ENCODE results near the gene CCSER2. TPM values are rescaled to one million over a fixed set of nuclear protein-coding genes. Genes with fewer than 3 reads are reported as not detected.
A peak's percentile ranks its signal among the peaks of the same experiment; 100 is the strongest.

CCSER2 gene
- polyA plus RNA-seq, 1 donor (not counting 4 experiments of a cell fraction or from before 2014, with no cell fraction given): 26.7 TPM

- Histone ChIP-seq H3K79me2 (ENCODE audit: control insufficient read depth, insufficient read depth, low read length) (peaks cover 64% of the 10 kb centered on the region), H3K9ac (ENCODE audit: control insufficient read depth, extremely low read depth, insufficient read depth, low read length) (no peak overlapping the region), H3K27me3 (ENCODE audit: control insufficient read depth, extremely low read depth, insufficient read depth, low read length) (no peaks in the 10 kb centered on the region), H3K4me1 (ENCODE audit: control insufficient read depth, extremely low read depth, insufficient read depth, low read length) (peaks cover 11% of the 10 kb centered on the region), H3K9me1 (ENCODE audit: control insufficient read depth, extremely low read depth, insufficient read depth, low read length) (no peaks in the 10 kb centered on the region), H3K4me3 (ENCODE audit: control insufficient read depth in 2 of 3, extremely low read depth in 1 of 3, insufficient read depth in 2 of 3, low read depth in 1 of 3, low read length in 3 of 3) (no peak overlapping the region), H3K36me3 (ENCODE audit: control insufficient read depth in 2 of 2, extremely low read depth in 1 of 2, insufficient read depth in 2 of 2, low read length in 2 of 2) (no peaks in the 10 kb centered on the region), H2AFZ (ENCODE audit: control insufficient read depth, low read length) (no peak overlapping the region), H3K4me2 (ENCODE audit: control insufficient read depth, extremely low read depth, insufficient read depth, low read depth, low read length) (no peak overlapping the region), H3K27ac (ENCODE audit: control insufficient read depth, insufficient read depth, low read length) (no peak overlapping the region), H4K20me1 (ENCODE audit: control insufficient read depth, extremely low read depth, insufficient read depth, low read length) (peaks cover 2% of the 10 kb centered on the region), H3K9me3 (ENCODE audit: control insufficient read depth, low read depth, low read length) (no peaks in the 10 kb centered on the region)
- DNase-seq (ENCODE audit: low read depth, low spot score): no peak
- TF ChIP-seq CTCF (optimal IDR thresholded peaks at IDR 0.05 in 1 of 3, IDR thresholded peaks at IDR 0.05 in 1 of 3, conservative IDR thresholded peaks at IDR 0.05 in 1 of 3; ENCODE audit: extremely low read depth in 1 of 3, insufficient read depth in 2 of 3, low read length in 3 of 3) (peak; percentile 79 to 95 (median 90)), EZH2 (IDR thresholded peaks at IDR 0.05; ENCODE audit: low read length) (no peak)
- peak; percentile 84 for FAIRE-seq
- dilution Hi-C loops (cut with MboI; ENCODE audit: extremely low pct_ligation_motif_present, low sequenced_read_pairs): no loop called here
These were observed 24.0 kb downstream of the CCSER2 start for GRCh38 chr10:84352251-84352842.

GRCh38 chr10:84353052-84353803 lies 24.8 kb downstream of the CCSER2 start:
- peaks cover 2% of the 10 kb centered on the region for H4K20me1 ChIP-seq (ENCODE audit: control insufficient read depth, extremely low read depth, insufficient read depth, low read length)
- no peaks in the 10 kb centered on the region for H3K9me3 ChIP-seq (ENCODE audit: control insufficient read depth, low read depth, low read length)
- no peaks in the 10 kb centered on the region for H3K36me3 ChIP-seq (ENCODE audit: control insufficient read depth in 2 of 2, extremely low read depth in 1 of 2, insufficient read depth in 2 of 2, low read length in 2 of 2)
- TF ChIP-seq EZH2 (IDR thresholded peaks at IDR 0.05; ENCODE audit: low read length): no peak
- TF ChIP-seq CTCF (optimal IDR thresholded peaks at IDR 0.05 in 1 of 3, IDR thresholded peaks at IDR 0.05 in 1 of 3, conservative IDR thresholded peaks at IDR 0.05 in 1 of 3; ENCODE audit: extremely low read depth in 1 of 3, insufficient read depth in 2 of 3, low read length in 3 of 3): no peak
- H3K4me3 ChIP-seq (ENCODE audit: control insufficient read depth in 2 of 3, extremely low read depth in 1 of 3, insufficient read depth in 2 of 3, low read depth in 1 of 3, low read length in 3 of 3): no peak overlapping the region
- peaks cover 10% of the 10 kb centered on the region for H3K4me1 ChIP-seq (ENCODE audit: control insufficient read depth, extremely low read depth, insufficient read depth, low read length)
- no peak overlapping the region for H3K9ac ChIP-seq (ENCODE audit: control insufficient read depth, extremely low read depth, insufficient read depth, low read length)
- no peak overlapping the region for H3K4me2 ChIP-seq (ENCODE audit: control insufficient read depth, extremely low read depth, insufficient read depth, low read depth, low read length)
- H3K9me1 ChIP-seq (ENCODE audit: control insufficient read depth, extremely low read depth, insufficient read depth, low read length): no peaks in the 10 kb centered on the region
- dilution Hi-C loops (cut with MboI; ENCODE audit: extremely low pct_ligation_motif_present, low sequenced_read_pairs): no loop called here
- FAIRE-seq (no peak), DNase-seq (ENCODE audit: low read depth, low spot score) (no peak)
- no peaks in the 10 kb centered on the region for H3K27me3 ChIP-seq (ENCODE audit: control insufficient read depth, extremely low read depth, insufficient read depth, low read length)
- H2AFZ ChIP-seq (ENCODE audit: control insufficient read depth, low read length): no peak overlapping the region
- peaks cover 72% of the 10 kb centered on the region for H3K79me2 ChIP-seq (ENCODE audit: control insufficient read depth, insufficient read depth, low read length)
- no peak overlapping the region for H3K27ac ChIP-seq (ENCODE audit: control insufficient read depth, insufficient read depth, low read length)
